WTC11 (cell line): ENCODE results near the gene SHOX. TPM values are rescaled to one million over a fixed set of nuclear protein-coding genes. Genes with fewer than 3 reads are reported as not detected.

Experiments used
- ATAC-seq: fragments of 200-7000 bp; cut with Tn5 transposase; 2 replicates; pipeline ENCODE4 v1.10.0; 2021; ENCODE audit warnings: mild to moderate bottlenecking, moderate library complexity
- CTCF ChIA-PET: fragments of 300-600 bp; sonication (Branson Sonifier 250); formaldehyde crosslinking; loops from one replicate; lab custom pipeline; 2021; ENCODE audit warnings: antibody characterized with exemption; lab: Charles Lee
- POLR2A ChIA-PET: fragments of 350-600 bp; sonication (Branson Sonifier 250); formaldehyde crosslinking; loops from one replicate; lab custom pipeline; 2021; ENCODE audit warnings: antibody characterized with exemption; lab: Charles Lee
- DNase-seq: peaks from one replicate; pipeline ENCODE4 v3.0.0; 2021; ENCODE audit warnings: low spot score
- H3K27ac Mint-ChIP-seq: 2 replicates; pipeline ENCODE4 v1.8.0; 2021; ENCODE audit warnings: mixed read lengths
- H3K27me3 Mint-ChIP-seq: 2 replicates; pipeline ENCODE4 v1.8.0; 2021; ENCODE audit warnings: low read depth, mild to moderate bottlenecking, moderate library complexity, mixed read lengths
- H3K36me3 Mint-ChIP-seq: 2 replicates; pipeline ENCODE4 v1.8.0; 2021; ENCODE audit warnings: mixed read lengths
- H3K4me1 Mint-ChIP-seq: 2 replicates; pipeline ENCODE4 v1.8.0; 2022; ENCODE audit warnings: mixed read lengths
- H3K4me3 Mint-ChIP-seq: 2 replicates; pipeline ENCODE4 v1.8.0; 2021; ENCODE audit warnings: mild to moderate bottlenecking, moderate library complexity, mixed read lengths
- H3K9me3 Mint-ChIP-seq: 2 replicates; pipeline ENCODE4 v1.8.0; 2021; ENCODE audit warnings: mixed read lengths
- ARID4B ChIP-seq: sonication (generic); formaldehyde crosslinking; IDR thresholded peaks from 2 replicates; pipeline ENCODE4 v1.8.0; 2023; ENCODE audit warnings: missing genetic modification reagents, mild to moderate bottlenecking, borderline replicate concordance
- CBFB ChIP-seq: sonication (generic); formaldehyde crosslinking; IDR thresholded peaks from 2 replicates; pipeline ENCODE4 v1.8.1; 2022; ENCODE audit warnings: mild to moderate bottlenecking, low read depth, missing genetic modification reagents
- CDX4 ChIP-seq: fragments of 250-450 bp; sonication (Bioruptor Pico); IDR thresholded peaks from 2 replicates; pipeline ENCODE4 v1.9.0; 2021; ENCODE audit warnings: moderate library complexity, mild to moderate bottlenecking, inconsistent platforms, borderline replicate concordance
- ELF4 ChIP-seq: sonication (generic); formaldehyde crosslinking; IDR thresholded peaks from 2 replicates; pipeline ENCODE4 v1.8.1; 2022; ENCODE audit warnings: low read depth, mild to moderate bottlenecking, moderate library complexity, missing genetic modification reagents
- GABPB1 ChIP-seq: sonication (generic); formaldehyde crosslinking; IDR thresholded peaks from 2 replicates; pipeline ENCODE4 v1.8.1; 2023; ENCODE audit warnings: mild to moderate bottlenecking, missing genetic modification reagents
- GTF2I ChIP-seq: fragments of 250-450 bp; sonication (Bioruptor Pico); conservative IDR thresholded peaks from 2 replicates; pipeline ENCODE4 v1.4.0; 2021; ENCODE audit warnings: mild to moderate bottlenecking
- IRF1 ChIP-seq: sonication (generic); formaldehyde crosslinking; IDR thresholded peaks from 2 replicates; pipeline ENCODE4 v1.8.0; 2023; ENCODE audit warnings: missing genetic modification reagents
- JUN ChIP-seq: sonication (generic); formaldehyde crosslinking; IDR thresholded peaks from 2 replicates; pipeline ENCODE4 v1.8.0; 2023; ENCODE audit warnings: mild to moderate bottlenecking, missing genetic modification reagents
- MXD4 ChIP-seq: fragments of 250-450 bp; sonication (Bioruptor Pico); IDR thresholded peaks from 2 replicates; pipeline ENCODE4 v1.8.0; 2021; ENCODE audit warnings: mild to moderate bottlenecking, moderate library complexity, borderline replicate concordance
- MYBL2 ChIP-seq: sonication (generic); formaldehyde crosslinking; IDR thresholded peaks from 2 replicates; pipeline ENCODE4 v1.8.1; 2023; ENCODE audit warnings: mild to moderate bottlenecking, moderate library complexity, missing genetic modification reagents
- NFYB ChIP-seq: sonication (generic); formaldehyde crosslinking; conservative IDR thresholded peaks from 2 replicates; pipeline ENCODE4 v1.8.0; 2022; ENCODE audit warnings: low read depth, missing genetic modification reagents
- NR2C2 ChIP-seq: sonication (generic); formaldehyde crosslinking; IDR thresholded peaks from 2 replicates; pipeline ENCODE4 v1.8.0; 2022; ENCODE audit warnings: mild to moderate bottlenecking, missing genetic modification reagents
- SMAD3 ChIP-seq: sonication (generic); formaldehyde crosslinking; IDR thresholded peaks from 2 replicates; pipeline ENCODE4 v1.8.0; 2022; ENCODE audit warnings: missing genetic modification reagents, mild to moderate bottlenecking, borderline replicate concordance
- STAT6 ChIP-seq: sonication (generic); formaldehyde crosslinking; conservative IDR thresholded peaks from 2 replicates; pipeline ENCODE4 v1.8.1; 2023; ENCODE audit warnings: mild to moderate bottlenecking, low read depth, missing genetic modification reagents, moderate library complexity
- USF1 ChIP-seq: sonication (generic); formaldehyde crosslinking; IDR thresholded peaks from 2 replicates; pipeline ENCODE4 v1.8.0; 2022; ENCODE audit warnings: mild to moderate bottlenecking, missing genetic modification reagents
- USF2 ChIP-seq: sonication (generic); formaldehyde crosslinking; IDR thresholded peaks from 2 replicates; pipeline ENCODE4 v1.8.1; 2023; ENCODE audit warnings: mild to moderate bottlenecking, missing genetic modification reagents, moderate library complexity
- ZBTB21 ChIP-seq: sonication (generic); formaldehyde crosslinking; IDR thresholded peaks from 2 replicates; pipeline ENCODE4 v1.8.1; 2023; ENCODE audit warnings: mild to moderate bottlenecking, missing genetic modification reagents, borderline replicate concordance
- ZBTB43 ChIP-seq: sonication (generic); formaldehyde crosslinking; IDR thresholded peaks from 2 replicates; pipeline ENCODE4 v1.8.1; 2023; ENCODE audit warnings: mild to moderate bottlenecking, missing genetic modification reagents
- ZNF121 ChIP-seq: sonication (generic); formaldehyde crosslinking; IDR thresholded peaks from 2 replicates; pipeline ENCODE4 v1.8.0; 2023; ENCODE audit warnings: missing genetic modification reagents
- ZNF416 ChIP-seq: fragments of 250-450 bp; sonication (Bioruptor Pico); IDR thresholded peaks from 2 replicates; pipeline ENCODE4 v1.9.0; 2021; ENCODE audit warnings: mild to moderate bottlenecking, inconsistent platforms
- total RNA-seq: library from RNA; stranded (reverse); gene quantifications from 3 replicates; pipeline ENCODE4 v1.2.3, GENCODE V29; 2021

SHOX gene
- total RNA-seq, 1 experiment from 2014 or later: 0.09 TPM

- no peak for TF ChIP-seq NFYB (CRISPR knock-in tag)
- TF ChIP-seq CDX4 (CRISPR knock-in tag): no peak
These were observed 70.3 kb downstream of the SHOX start (continued) for GRCh38 chrX:700936-701335.

- Mint-ChIP-seq H3K9me3 (peaks cover 39% of the 10 kb centered on the region), H3K27me3 (peaks cover 3% of the 10 kb centered on the region; the same call in 1 of the 2 replicates), H3K27ac (no peak overlapping the region), H3K4me3 (no peak overlapping the region), H3K36me3 (peaks cover 22% of the 10 kb centered on the region), H3K4me1 (peaks cover 10% of the 10 kb centered on the region)
- CTCF ChIA-PET: no interaction called here
- ATAC-seq: no peak
- no peak for TF ChIP-seq GTF2I
- no peak for TF ChIP-seq STAT6 (CRISPR knock-in tag)
- TF ChIP-seq ZBTB43: no peak
- no peak for TF ChIP-seq MYBL2 (CRISPR knock-in tag)
- no peak for TF ChIP-seq ELF4 (CRISPR knock-in tag)
- TF ChIP-seq ARID4B (CRISPR knock-in tag): no peak
- no peak for TF ChIP-seq GABPB1
- no peak for TF ChIP-seq MXD4 (CRISPR knock-in tag)
- TF ChIP-seq ZNF416 (CRISPR knock-in tag): no peak
- TF ChIP-seq SMAD3 (CRISPR knock-in tag): no peak
- no peak for TF ChIP-seq NR2C2
- no peak for TF ChIP-seq USF2 (CRISPR knock-in tag)
- TF ChIP-seq IRF1 (CRISPR knock-in tag): no peak
- no peak for TF ChIP-seq JUN (CRISPR knock-in tag)
- no peak for TF ChIP-seq CBFB (CRISPR knock-in tag)
- no peak for TF ChIP-seq ZBTB21 (CRISPR knock-in tag)
- TF ChIP-seq USF1 (CRISPR knock-in tag): no peak
- TF ChIP-seq ZNF121: no peak
- TF ChIP-seq, all 79 proteins: peak for 0
- DNase-seq: no peak
- POLR2A ChIA-PET: no interaction called here
These were observed 71.1 kb downstream of the SHOX start for GRCh38 chrX:701673-702072.
